Adipose tissue (tissue), 3 donors: Measurements from ENCODE around the gene TRIM29. TPM values are rescaled to one million over a fixed set of nuclear protein-coding genes. Genes with fewer than 3 reads are reported as not detected.

Experiments
- H3K27ac ChIP-seq: one replicate; pipeline ENCODE4 v1.5.1; 2013; ENCODE audit warnings: low read depth, low read length
- WGBS, 3 donors: extraction: QIAGEN DNeasy Blood & Tissue Kit; methylation state at CpG; one replicate each; pipeline ENCODE4 v1.1.7; 2013; 5-methylcytosine and 5-hydroxymethylcytosine counted together
- polyA plus RNA-seq, 3 donors: library from polyadenylated mRNA; stranded (reverse); fragments of 200-250 nt; gene quantifications; one replicate each; pipeline ENCODE4 v1.2.3, GENCODE V29; 2013
- donor health status: healthy with polysubstance abuse.
- donor health status: Bipolar disorder and iron deficiency.
- donor health status: healthy.

Gene TRIM29
- polyA plus RNA-seq, 3 donors = 0.41 to 2.1 (median 1.8) TPM

GRCh38 chr11:120129570-120129969 lies 8.3 kb downstream of the TRIM29 start:
- WGBS, 3 donors = 79 to 93% (median 90%) methylated on average over 9 of the region's 9 CpGs
- no peak overlapping the region for H3K27ac ChIP-seq

- 56 to 77% (median 70%) methylated on average over 14 of the region's 14 CpGs for WGBS, 3 donors
- H3K27ac ChIP-seq = no peak overlapping the region
Observed at GRCh38 chr11:120128392-120129119, 9.4 kb downstream of the TRIM29 start.

- no peak overlapping the region for H3K27ac ChIP-seq
- WGBS, 3 donors = 84 to 88% (median 86%) methylated on average over 7 of the region's 7 CpGs
Observed at GRCh38 chr11:120127236-120127635, 10.7 kb downstream of the TRIM29 start.

GRCh38 chr11:120126620-120127019 lies 11.3 kb downstream of the TRIM29 start:
- H3K27ac ChIP-seq = no peak overlapping the region
- 76 to 83% (median 79%) methylated on average over 4 of the region's 4 CpGs for WGBS, 3 donors

GRCh38 chr11:120125509-120125908 lies 12.4 kb downstream of the TRIM29 start:
- no peak overlapping the region for H3K27ac ChIP-seq
- WGBS, 3 donors = 78 to 85% (median 79%) methylated on average over 8 of the region's 8 CpGs

GRCh38 chr11:120125024-120125423 lies 12.9 kb downstream of the TRIM29 start:
- H3K27ac ChIP-seq = no peak overlapping the region
- WGBS, 3 donors = 62 to 74% (median 69%) methylated on average over 5 of the region's 5 CpGs

GRCh38 chr11:120124355-120124754 lies 13.6 kb downstream of the TRIM29 start:
- no peak overlapping the region for H3K27ac ChIP-seq
- 78 to 90% (median 90%) methylated on average over 14 of the region's 14 CpGs for WGBS, 3 donors

GRCh38 chr11:120123946-120124345 lies 14.0 kb downstream of the TRIM29 start:
- no peak overlapping the region for H3K27ac ChIP-seq
- 82 to 89% (median 86%) methylated on average over 13 of the region's 13 CpGs for WGBS, 3 donors

GRCh38 chr11:120122924-120123683 lies 14.8 kb downstream of the TRIM29 start:
- no peak overlapping the region for H3K27ac ChIP-seq
- WGBS, 3 donors = 79 to 83% (median 79%) methylated on average over 12 of the region's 12 CpGs

GRCh38 chr11:120121914-120122473 lies 15.9 kb downstream of the TRIM29 start:
- H3K27ac ChIP-seq = no peak overlapping the region
- 60 to 69% (median 67%) methylated on average over 8 to 9 of the region's 9 CpGs for WGBS, 3 donors

- no peak overlapping the region for H3K27ac ChIP-seq
- 75 to 83% (median 75%) methylated on average over 3 of the region's 3 CpGs for WGBS, 3 donors
Observed at GRCh38 chr11:120121336-120121735, 16.6 kb downstream of the TRIM29 start.

GRCh38 chr11:120120805-120121335 lies 17.0 kb downstream of the TRIM29 start:
- H3K27ac ChIP-seq = no peak overlapping the region
- 64 to 69% (median 68%) methylated on average over 8 of the region's 8 CpGs for WGBS, 3 donors

GRCh38 chr11:120119121-120119520 lies 18.8 kb downstream of the TRIM29 start:
- 91 to 95% (median 95%) methylated on average over 4 of the region's 4 CpGs for WGBS, 3 donors
- H3K27ac ChIP-seq = no peak overlapping the region

- no peak overlapping the region for H3K27ac ChIP-seq
- WGBS, 3 donors = 45 to 59% (median 56%) methylated on average over 8 to 9 of the region's 9 CpGs
Observed at GRCh38 chr11:120117991-120118390, 19.9 kb downstream of the TRIM29 start.

- H3K27ac ChIP-seq = no peak overlapping the region
Observed at GRCh38 chr11:120116966-120117365, 20.9 kb downstream of the TRIM29 start.

GRCh38 chr11:120115272-120116000 lies 22.5 kb downstream of the TRIM29 start:
- no peak overlapping the region for H3K27ac ChIP-seq
- 61 to 69% (median 63%) methylated on average over 18 to 20 of the region's 20 CpGs for WGBS, 3 donors

More at GRCh38 chr11:120116966-120117365, 20.9 kb downstream of the TRIM29 start:
- 78 to 82% (median 80%) methylated on average over 7 of the region's 7 CpGs for WGBS, 3 donors

GRCh38 chr11:120112174-120112796 lies 25.6 kb downstream of the TRIM29 start:
- H3K27ac ChIP-seq = no peak overlapping the region
- WGBS, 3 donors = 76 to 77% (median 76%) methylated on average over 15 of the region's 15 CpGs

GRCh38 chr11:120109531-120109930 lies 28.4 kb downstream of the TRIM29 start:
- no peak overlapping the region for H3K27ac ChIP-seq
- 69 to 89% (median 85%) methylated on average over 5 of the region's 5 CpGs for WGBS, 3 donors
